Fibroblast of pulmonary artery (primary cell): ENCODE measurements around the gene ARFRP1.

Experiments
- DNase-seq: peaks from one replicate; pipeline ENCODE4 v3.0.0-alpha.2; 2010; ENCODE audit warnings: low read depth
- H3K4me3 ChIP-seq: replicated peaks from 2 replicates; pipeline ENCODE4 v1.5.1; 2011; ENCODE audit warnings: low read depth, mild to moderate bottlenecking, control low read depth, low read length, moderate library complexity
- TF ChIP-seq, protein P1 (sequence below): IDR thresholded peaks from 2 replicates; pipeline ENCODE4 v1.5.1; 2011; ENCODE audit warnings: mild to moderate bottlenecking, control low read depth, low read length, inconsistent platforms; ENCODE audit errors: missing control alignments

The ARFRP1 gene

DNA sequence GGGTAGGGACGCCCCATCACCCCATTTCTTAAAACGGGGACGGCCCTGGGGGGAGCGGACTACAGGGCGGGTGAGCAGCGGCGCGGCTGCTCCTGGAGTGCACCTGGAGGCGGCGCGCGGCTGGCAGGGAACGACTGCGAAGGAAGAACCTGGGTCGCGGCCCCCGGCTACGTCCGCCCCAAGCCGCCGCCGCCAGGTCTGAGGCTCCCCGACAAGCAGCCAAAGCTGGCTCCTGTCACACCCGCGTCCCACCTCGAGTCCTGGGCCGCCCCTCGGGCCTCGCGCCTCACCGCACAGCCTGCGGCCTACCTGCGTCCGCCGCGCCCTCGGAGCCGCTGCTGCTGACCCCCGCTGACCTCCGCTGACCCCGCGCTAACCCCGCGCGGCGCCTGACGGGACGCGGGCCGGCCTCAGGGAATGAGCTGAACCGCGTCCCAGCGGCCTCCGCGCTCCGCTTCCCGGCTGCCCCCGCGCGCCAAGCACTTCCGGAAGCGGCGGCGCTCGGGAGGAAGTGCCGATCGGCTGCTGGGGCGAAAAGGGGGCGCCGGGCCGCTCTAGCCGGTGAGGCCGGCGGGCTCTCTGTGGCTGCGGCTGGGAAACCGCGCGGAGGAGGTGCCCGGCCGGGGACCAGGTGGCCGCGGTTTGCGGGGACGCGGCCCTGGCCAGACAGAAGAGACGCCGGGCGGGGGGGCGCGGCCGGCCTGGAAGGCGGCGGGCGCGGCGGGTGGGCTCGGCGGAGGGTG is at the start of gene ARFRP1, which contains the start of gene ZGPAT:
Gene ARFRP1 (minus strand): TSS at position 419 of the 743 bp plus-strand sequence. CDS start 885 bp downstream, outside the sequence.
Gene ZGPAT (plus strand): TSS at position 482 of the 743 bp plus-strand sequence. CDS start 542 bp downstream, outside the sequence.
- peak; percentile 79 for DNase-seq
- peak within 1 kb of the TSS; percentile 74 for H3K4me3 ChIP-seq
- TF ChIP-seq, protein P1, sequence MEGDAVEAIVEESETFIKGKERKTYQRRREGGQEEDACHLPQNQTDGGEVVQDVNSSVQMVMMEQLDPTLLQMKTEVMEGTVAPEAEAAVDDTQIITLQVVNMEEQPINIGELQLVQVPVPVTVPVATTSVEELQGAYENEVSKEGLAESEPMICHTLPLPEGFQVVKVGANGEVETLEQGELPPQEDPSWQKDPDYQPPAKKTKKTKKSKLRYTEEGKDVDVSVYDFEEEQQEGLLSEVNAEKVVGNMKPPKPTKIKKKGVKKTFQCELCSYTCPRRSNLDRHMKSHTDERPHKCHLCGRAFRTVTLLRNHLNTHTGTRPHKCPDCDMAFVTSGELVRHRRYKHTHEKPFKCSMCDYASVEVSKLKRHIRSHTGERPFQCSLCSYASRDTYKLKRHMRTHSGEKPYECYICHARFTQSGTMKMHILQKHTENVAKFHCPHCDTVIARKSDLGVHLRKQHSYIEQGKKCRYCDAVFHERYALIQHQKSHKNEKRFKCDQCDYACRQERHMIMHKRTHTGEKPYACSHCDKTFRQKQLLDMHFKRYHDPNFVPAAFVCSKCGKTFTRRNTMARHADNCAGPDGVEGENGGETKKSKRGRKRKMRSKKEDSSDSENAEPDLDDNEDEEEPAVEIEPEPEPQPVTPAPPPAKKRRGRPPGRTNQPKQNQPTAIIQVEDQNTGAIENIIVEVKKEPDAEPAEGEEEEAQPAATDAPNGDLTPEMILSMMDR: no peak

- TF ChIP-seq, protein P1: no peak
- no peak for DNase-seq
These were observed 48.8 kb upstream of the ARFRP1 start for GRCh38 chr20:63756648-63756991.

GRCh38 chr20:63755933-63756647 is 48.3 kb upstream of the ARFRP1 start:
- no peak overlapping the region for H3K4me3 ChIP-seq
- TF ChIP-seq, protein P1: no peak
- DNase-seq: no peak

More at GRCh38 chr20:63756648-63756991, 48.8 kb upstream of the ARFRP1 start:
- H3K4me3 ChIP-seq: no peak overlapping the region

DNA sequence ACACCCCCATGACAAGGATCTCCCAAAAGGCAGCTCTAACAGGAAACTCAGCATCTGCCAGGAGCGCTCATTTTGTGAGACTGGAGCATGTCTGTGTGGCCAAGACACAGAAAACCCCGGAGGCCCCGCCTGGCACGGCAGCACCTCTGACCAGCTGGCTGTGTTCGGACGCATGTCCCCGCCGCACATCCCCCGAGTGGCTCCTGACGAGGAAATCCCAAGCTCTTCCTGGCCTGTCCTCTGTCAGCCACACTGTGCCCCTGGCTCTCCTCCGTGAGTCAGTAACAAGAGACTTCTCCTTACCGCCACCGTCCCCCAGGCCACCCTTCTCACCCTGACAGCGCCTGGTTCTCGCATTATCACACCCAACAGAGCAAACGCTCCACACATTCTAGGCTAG is 46.2 kb upstream of the ARFRP1 start:
- H3K4me3 ChIP-seq: no peak overlapping the region
- TF ChIP-seq, protein P1: no peak
- no peak for DNase-seq

DNA sequence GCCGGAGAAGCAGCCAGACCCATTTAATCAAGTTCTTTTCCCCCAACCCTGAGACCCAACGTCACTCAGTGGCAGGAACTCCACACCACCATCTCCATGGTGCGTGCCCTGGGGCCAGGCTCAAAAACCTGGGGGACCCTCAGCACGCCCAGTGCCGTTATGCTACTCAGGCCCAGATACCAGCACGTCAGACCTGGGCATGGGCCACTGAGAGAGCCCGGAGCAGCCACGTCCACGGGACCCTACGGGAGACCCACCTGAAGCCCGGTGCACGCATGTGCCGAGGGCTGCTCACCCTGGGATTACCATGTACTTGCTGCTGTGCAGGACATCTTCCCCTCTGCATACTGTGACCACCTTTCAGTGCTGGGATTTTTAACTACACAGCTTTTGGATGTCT is 45.6 kb upstream of the ARFRP1 start:
- H3K4me3 ChIP-seq: no peak overlapping the region
- TF ChIP-seq, protein P1: no peak
- DNase-seq: no peak

GRCh38 chr20:63752411-63753101 is 44.8 kb upstream of the ARFRP1 start:
- no peak overlapping the region for H3K4me3 ChIP-seq
- DNase-seq: no peak
- TF ChIP-seq, protein P1: no peak
